Astrocyte of the hippocampus (primary cell): ENCODE measurements around the gene SCYGR1.
"Not testable (repeated sequence)": the region's sequence is repeated elsewhere in the genome, so short reads cannot be mapped to it uniquely, and the experiment has no call there.

Experiments
- DNase-seq: peaks from one replicate; pipeline ENCODE4 v3.0.0; 2011; ENCODE audit warnings: low read depth, low spot score

SCYGR1 gene, protein sequence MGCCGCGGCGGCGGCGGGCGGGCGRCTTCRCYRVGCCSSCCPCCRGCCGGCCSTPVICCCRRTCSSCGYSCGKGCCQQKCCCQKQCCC

DNA sequence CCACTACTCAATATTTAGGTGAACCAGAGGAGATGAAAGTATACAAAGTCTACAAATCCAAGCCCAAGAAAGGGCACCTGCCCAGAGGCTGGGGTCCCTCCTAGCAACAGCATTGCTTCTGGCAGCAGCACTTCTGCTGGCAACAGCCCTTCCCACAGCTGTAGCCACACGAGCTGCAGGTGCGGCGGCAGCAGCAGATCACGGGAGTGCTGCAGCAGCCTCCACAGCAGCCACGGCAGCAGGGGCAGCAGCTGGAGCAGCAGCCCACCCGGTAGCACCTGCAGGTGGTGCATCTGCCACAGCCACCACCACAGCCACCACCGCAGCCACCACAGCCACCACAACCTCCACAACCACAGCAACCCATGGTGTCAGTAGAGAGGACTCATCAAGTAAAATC lies at the start of gene SCYGR1:
TSS of gene SCYGR1 (minus strand) at position 367 of the 400 bp plus-strand sequence. CDS start at position 367, 0 bp downstream.
- DNase-seq = not testable (repeated sequence)

DNA sequence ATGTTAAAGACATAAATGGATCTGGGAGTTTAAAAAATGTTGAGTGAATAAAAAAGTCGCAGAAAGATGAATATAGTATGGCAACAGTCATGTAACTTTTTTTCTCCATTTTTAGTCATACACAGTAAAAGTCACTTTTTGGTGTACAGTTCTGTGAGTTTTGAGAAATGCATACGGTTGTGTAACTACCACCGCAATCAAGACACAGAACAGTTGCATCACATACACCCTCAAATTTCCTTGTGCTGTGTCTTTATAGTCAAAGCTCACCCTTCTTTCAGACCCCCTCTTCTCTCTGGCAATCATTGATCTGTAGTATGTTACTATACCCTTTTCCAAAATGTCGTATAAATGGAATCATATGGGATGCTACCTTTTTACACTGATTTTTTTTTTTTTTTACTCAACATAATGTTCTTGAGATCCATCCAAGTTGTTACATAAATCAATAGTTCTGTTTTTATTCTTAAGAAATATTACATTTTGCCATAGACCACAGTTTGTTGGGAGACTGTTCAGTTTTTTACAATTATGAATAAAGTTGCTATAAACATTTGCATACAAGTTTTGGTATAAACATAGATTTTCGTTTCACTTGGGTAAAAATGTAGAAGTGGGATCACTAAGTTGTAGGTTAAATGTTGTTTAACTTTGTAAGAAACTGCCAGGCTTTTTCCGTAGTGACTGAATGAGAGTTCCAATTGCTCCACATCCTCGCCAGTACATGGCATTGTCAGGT lies 48.9 kb upstream of the SCYGR1 start:
- DNase-seq = no peak

DNA sequence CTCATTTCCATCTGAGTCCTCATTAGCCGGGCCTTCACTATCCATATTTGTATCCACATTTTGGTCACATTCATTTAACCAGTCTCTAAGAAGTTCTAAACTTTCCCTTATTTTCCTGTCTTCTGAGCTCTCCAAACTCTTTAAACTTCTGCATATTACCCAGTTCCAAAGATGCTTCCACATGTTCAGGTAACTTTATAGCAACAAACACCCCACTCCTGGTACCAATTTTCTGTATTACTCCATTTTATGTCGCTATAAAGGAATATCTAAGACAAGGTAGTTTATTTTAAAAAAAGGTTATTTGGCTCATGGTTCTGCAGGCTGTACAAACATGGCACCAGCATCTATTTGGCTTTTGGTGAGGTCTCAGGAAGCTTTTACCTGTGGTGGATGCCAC lies 45.4 kb upstream of the SCYGR1 start:
- no peak for DNase-seq

DNA sequence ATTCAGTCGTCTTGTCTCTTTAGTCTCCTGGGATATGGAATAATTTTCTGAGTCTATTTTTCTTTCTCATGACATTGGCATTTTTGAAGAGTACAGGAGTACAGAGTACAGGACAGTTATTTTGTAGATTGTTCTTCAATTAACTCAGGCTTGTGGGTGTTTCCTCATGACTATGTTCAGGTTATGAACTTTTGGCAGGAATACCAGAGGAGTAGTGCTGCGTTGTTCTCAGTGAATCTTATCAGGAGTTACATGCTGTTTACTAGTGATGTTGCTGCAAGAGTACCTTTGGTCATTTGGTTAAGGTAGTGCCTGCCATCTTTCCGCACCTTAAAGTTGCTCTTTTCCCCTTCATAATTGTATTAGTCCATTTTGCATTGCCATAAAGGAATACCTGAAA lies 42.9 kb upstream of the SCYGR1 start:
- DNase-seq = no peak

GRCh38 chr2:227428731-227429285 lies 41.1 kb upstream of the SCYGR1 start:
- DNase-seq = peak; percentile 14

GRCh38 chr2:227423656-227424499 lies 36.1 kb upstream of the SCYGR1 start:
- no peak for DNase-seq

DNA sequence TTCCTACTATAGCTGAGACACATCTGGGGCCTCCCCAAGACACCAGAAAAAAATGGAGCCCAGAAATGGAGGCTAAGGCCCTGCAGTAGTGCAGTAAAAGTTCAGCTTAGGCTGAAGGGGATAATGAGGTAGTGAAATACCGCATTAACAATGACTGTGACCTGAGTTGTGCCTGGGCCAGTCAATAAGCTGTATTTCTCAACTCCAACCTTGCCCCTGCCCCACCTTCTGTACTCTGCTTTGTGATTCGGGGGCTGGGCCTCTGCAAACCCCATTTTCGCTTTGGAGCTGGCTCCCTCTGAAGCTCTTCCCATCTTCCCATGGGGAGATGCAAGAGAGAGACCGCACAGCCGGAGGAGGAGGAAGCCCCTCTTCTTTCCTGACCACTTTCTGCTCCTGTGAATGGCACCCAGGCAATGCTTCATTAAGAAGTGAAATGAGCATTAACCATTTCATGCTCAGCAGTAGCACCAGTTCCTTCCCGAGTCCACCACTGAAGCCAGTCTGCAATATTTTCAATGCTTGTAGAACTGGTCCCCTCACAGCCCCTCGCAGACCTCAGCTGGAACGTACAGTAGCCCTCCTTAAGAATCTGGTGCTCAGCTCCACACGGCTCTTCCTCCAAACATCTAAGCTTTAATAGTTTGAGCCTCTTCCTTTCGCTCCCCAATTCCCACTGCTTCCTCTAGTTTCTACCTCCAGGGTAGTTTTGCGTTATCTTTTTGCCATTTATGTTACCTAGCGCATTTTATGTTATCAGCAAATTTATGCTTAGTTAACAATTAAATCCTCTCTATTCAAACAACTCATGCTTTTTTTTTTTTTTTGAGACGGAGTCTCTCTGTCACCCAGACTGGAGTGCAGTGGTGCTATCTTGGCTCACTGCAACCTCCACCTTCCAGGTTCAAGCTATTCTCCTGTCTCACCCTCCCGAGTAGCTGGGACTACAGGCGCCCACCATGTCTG lies 32.6 kb upstream of the SCYGR1 start:
- no peak for DNase-seq

DNA sequence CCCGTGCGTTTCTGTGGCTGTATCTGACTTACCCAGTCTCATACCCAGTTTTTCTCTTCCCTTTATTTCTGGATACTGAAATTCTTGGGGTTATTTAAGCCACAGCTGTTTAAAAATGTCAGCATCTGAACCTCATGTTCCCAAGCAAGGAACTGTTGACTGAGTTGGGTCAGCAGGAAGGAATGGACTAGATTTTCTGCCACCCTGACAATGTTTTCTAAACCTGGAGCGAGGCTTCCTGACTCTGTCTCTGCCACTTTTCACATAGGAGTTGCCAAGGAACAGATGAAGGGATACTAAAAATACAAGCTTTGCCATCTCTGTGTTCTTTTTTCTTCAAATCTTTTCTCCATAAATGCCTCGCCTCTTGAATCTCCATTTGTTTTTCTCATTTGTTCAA lies 29.0 kb upstream of the SCYGR1 start:
- DNase-seq = no peak

GRCh38 chr2:227415538-227416424 lies 28.0 kb upstream of the SCYGR1 start:
- DNase-seq = peak; percentile 80

DNA sequence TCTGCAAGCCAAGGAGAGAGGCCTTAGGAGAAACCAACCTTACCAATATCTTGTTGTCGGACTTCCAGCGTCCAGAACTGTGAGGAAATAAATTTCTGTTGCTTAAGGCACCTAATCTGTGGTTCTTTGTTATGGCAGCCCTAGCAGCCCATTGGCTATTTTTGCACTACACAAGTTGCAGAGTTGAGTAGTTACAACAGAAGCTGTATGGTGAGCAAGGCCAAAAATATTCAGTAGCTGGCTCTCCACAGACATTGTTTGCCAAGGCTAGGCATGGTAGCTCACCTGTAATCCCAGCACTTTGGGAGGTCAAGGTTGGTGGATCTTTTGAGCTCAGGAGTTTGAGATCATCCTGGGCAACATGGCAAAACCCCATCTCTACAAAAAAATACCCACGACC lies 27.1 kb upstream of the SCYGR1 start:
- peak; percentile 49 for DNase-seq

DNA sequence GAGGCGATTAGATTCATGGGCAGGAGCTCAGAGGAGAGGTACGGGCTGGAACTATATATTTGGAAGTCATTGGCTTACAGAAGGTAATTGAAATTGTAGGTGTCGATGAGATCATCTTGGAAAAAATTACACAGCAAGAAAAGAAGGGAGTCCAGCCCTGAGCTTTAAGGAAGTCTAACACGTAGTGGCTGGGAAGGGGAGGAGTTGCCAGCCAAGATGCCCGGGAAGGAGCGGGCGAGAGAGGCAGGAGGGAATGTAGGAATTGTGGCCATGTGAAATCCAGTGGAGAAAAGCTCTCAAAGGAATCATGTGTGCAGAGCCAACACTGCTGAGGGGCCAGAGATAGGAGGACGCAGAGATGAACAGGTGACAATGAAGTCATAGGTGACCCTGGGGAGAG lies 25.6 kb upstream of the SCYGR1 start:
- DNase-seq = no peak

DNA sequence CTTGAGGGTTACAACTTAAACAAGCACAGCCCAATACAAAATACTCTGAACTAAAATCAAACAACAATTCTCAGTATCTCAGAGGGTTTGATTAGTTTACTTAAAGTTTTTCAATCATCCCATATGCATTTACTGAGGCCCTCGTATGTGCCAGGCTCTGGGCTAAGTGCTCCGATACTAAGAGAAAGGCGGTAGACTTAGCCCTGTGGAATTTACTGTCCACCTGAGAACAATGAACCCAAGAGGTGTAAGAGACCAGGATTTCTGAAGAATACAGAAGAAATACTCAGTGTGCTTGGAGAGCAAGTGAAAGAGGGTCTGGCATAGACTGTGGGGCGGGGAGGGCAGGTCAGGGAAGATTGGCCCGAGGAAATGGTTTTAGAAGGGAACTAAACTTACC lies 25.1 kb upstream of the SCYGR1 start:
- no peak for DNase-seq

DNA sequence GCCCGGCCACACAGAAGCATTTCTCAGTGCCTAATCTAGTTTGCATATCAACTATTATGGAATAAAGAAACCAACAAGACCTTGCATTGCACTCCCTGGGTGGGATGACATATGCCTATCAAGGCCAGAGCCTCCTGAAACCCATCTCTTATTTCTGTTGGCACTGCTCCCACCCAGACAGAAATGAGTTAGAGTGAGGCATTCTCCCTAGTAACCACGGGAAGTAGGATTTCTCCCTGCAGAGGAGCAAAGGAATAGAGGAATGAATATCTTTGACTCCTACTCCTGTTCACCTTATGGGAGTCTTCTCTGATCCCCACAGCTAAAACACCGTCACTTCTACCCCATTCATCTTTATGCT lies 24.2 kb upstream of the SCYGR1 start:
- peak; percentile 46 for DNase-seq

- peak; percentile 72 for DNase-seq
Observed at GRCh38 chr2:227411320-227411989, 23.7 kb upstream of the SCYGR1 start.

- no peak for DNase-seq
Observed at GRCh38 chr2:227410191-227410590, 22.4 kb upstream of the SCYGR1 start.

DNA sequence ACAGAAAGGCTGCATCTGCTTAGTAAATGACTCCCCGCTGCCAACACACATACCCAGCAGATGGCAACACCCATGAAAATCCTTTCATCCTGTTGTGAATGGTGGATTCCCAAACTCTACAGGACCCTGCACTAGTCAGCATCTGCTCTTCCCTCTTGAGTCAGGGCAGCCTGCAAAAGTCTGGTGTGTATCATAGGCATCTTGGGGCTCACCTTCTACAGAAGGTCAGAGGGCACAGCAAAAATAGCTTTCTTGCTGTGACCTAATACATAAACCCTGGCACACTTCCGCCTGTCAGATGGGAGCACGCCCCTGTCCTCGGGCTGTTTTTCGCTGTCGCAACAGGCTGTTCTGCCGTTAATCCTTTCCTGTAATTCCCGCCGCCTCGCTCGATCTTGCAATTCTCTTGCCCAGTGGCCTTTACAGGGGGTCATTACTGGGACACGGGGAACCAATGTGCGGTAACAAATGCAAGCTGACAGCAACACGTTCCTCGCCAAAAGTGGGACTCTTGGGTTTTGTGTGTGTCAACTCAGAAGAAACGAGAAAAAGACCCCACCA lies 19.9 kb upstream of the SCYGR1 start:
- no peak for DNase-seq

DNA sequence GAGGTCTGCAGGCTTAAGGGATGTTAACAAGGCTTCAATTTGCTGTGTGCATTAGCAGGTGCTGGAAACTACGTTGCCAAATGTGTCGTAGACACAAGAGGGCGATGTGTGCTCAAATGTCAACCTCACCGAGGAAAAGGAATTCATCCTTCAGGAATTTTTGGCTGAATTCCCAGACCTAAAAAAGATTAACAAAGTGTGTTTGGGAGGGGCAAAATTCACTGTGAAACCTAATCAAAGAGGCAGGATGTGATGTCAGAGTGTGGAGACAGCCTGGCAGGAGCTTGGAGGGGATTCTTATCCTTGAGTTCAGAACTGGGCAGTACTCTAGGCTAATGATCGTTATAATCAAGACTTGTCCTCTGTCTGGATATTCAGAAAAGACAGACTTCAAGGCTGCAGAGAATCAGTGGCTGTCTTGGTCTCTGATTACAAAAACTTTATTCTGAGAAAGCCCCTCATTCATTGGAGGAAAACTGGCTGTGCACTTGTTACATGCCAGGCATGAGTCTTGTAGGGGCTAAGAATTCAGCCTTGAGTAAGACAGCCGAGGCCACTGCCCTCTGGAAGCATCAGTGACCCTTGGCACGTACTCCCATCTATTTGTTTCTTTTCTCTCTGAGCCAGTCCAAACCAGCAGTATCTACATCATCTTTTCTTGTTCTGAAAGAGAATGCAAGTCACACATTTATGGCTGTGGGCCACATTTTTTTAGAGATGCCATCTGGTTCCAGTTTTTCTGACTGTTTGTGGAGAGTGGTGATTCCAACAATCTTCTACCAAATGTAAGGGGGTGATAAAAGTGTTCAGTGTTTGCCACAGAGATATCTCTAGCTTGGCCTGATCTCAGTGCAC lies 18.7 kb upstream of the SCYGR1 start:
- peak; percentile 98 for DNase-seq

DNA sequence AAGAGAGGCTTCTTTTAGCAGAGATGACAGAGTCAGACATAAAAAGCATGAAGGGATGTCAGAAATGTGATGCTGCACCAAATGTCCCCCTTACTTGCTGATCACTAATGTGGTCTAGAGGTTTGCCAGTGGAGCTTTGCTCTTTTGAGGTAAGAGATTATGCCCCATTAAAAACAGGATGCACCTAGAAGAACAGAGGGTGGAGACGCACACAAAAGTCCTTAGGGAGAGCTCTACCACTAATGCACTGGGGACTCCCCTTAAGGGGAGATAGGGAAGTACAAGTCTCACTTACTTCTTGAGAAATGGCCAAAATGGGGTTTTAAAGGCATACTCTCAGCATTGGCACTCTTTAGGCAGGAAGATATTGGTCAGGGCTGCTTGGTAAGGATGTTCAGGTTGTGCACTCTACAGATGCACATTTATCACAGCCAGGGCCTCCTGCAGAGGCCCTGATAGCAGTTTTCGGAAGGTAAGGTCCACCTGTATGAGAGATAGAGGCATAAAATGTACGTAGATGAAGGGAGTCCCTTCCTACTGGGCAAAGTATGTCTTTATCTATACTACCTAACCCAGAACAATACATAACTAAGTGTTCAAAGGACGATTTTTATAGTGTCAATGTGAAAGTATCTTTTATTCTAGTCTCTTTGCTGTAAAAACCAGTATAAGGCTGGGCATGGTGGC lies 17.0 kb upstream of the SCYGR1 start:
- no peak for DNase-seq
